Measurements from ENCODE around the gene CARM1. TPM values are rescaled to one million over a fixed set of nuclear protein-coding genes. Genes with fewer than 3 reads are reported as not detected.
"Not testable (repeated sequence)": the region's sequence is repeated elsewhere in the genome, so short reads cannot be mapped to it uniquely, and the experiment has no call there.

Gene CARM1
- total RNA-seq, 4 donors from 2014 or later, result 6.4 to 50.4 (median 18.7) TPM

DNA sequence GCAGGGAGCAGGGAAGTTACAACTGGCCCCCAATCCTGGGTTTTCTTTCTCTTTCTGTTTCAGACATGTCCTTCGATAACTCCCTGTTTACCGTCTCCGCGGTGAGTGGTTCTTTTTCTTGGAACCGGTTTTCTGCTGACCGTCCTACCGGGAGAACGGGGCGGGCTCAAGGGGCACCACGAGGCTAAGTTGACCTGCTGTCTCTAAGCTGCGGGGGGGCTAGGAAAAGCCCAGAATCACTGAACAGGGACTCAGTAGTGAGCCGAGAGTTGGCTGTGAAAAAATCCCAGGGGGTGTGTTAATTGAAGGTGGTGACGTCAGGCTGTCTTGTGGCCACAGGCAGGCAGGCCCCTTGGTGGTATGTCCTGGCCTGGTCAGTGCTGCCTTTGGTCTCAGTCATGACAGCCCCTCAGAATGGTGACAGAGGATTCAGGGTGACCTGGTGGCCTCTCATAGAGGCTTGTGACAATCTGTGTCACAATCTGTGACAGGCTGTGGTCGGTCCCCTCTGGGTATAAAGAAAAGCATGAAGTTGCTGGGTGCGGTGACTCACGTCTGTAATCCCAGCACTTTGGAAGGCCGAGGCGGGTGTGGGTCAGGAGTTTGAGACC lies 8.1 kb upstream of the CARM1 start:
- H3K27ac ChIP-seq, result peak overlapping the region; percentile 0 to 1

DNA sequence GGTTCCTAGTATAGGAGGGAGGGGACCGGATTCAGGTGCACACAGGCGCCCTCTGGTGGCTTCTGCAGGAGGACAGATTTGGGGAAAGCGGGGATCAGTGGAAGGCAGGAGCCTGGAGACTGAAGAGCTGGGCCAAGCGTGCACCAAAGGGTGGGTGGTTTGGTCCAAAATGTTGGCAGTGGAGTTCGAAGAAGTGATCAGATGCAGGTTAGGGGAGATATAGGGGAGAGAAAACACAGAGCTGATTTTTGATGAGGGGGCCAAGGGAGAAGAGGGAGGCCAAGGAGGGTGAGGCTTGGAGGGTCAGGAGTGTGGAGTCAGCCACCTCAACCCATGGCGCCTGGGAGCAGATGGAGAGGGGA lies 6.8 kb upstream of the CARM1 start:
- H3K36me3 ChIP-seq, result no peaks in the 10 kb centered on the region
- intact Hi-C loops (cut with DNase I; ENCODE audit: low total_unique reads), result loop anchor here (10.0 kb wide), 1 partner anchor 150 kb away; the partner anchor contains the start of gene DNM2
- H3K27me3 ChIP-seq, result no peaks in the 10 kb centered on the region
- peak; percentile 85 for DNase-seq
- H3K4me3 ChIP-seq, result no peak overlapping the region
- no peaks in the 10 kb centered on the region for H3K4me1 ChIP-seq
- peak overlapping the region in 1 of 2 donors; percentile 2 for H3K27ac ChIP-seq
- TF ChIP-seq POLR2A (IDR thresholded peaks at IDR 0.05), result no peak
- TF ChIP-seq, protein P1, sequence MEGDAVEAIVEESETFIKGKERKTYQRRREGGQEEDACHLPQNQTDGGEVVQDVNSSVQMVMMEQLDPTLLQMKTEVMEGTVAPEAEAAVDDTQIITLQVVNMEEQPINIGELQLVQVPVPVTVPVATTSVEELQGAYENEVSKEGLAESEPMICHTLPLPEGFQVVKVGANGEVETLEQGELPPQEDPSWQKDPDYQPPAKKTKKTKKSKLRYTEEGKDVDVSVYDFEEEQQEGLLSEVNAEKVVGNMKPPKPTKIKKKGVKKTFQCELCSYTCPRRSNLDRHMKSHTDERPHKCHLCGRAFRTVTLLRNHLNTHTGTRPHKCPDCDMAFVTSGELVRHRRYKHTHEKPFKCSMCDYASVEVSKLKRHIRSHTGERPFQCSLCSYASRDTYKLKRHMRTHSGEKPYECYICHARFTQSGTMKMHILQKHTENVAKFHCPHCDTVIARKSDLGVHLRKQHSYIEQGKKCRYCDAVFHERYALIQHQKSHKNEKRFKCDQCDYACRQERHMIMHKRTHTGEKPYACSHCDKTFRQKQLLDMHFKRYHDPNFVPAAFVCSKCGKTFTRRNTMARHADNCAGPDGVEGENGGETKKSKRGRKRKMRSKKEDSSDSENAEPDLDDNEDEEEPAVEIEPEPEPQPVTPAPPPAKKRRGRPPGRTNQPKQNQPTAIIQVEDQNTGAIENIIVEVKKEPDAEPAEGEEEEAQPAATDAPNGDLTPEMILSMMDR (IDR thresholded peaks at IDR 0.05), result peak; percentile 77 to 91 (median 86)
- H3K9me3 ChIP-seq, result no peaks in the 10 kb centered on the region

More for the DNA sequence above, 8.1 kb upstream of the CARM1 start:
- peak in 1 of 2 donors; percentile 42 for DNase-seq
- Histone ChIP-seq H3K27me3 (no peaks in the 10 kb centered on the region), H3K36me3 (no peaks in the 10 kb centered on the region), H3K9me3 (no peaks in the 10 kb centered on the region), H3K4me3 (no peak overlapping the region), H3K4me1 (no peaks in the 10 kb centered on the region)
- TF ChIP-seq, protein P1 (IDR thresholded peaks at IDR 0.05), result no peak
- TF ChIP-seq POLR2A (IDR thresholded peaks at IDR 0.05), result no peak
- intact Hi-C loops (cut with DNase I; ENCODE audit: low total_unique reads), result loop anchor here (10.0 kb wide), 1 partner anchor 148 kb away; the partner anchor contains the start of gene DNM2

DNA sequence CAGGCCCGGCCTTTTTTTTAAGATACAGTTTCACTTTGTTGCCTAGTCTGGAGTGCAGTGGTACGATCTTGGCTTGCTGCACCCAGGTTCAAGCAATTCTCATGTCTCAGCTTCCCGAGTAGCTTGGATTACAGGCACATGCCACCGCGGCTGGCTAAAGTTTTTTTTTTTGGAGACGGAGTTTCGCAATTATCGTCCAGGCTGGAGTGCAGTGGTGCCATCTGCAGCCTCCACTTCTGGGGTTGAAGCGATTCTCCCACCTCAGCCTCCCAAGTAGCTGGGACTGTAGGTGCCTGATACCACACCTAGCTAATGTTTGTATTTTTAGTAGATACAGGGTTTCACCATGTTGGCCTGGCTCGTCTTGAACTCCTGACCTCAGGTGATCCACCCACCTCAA lies 4.9 kb upstream of the CARM1 start:
- no peaks in the 10 kb centered on the region for H3K4me1 ChIP-seq
- no peaks in the 10 kb centered on the region for H3K36me3 ChIP-seq
- no peaks in the 10 kb centered on the region for H3K27me3 ChIP-seq
- no peak overlapping the region for H3K4me3 ChIP-seq
- DNase-seq, result no peak
- intact Hi-C loops (cut with DNase I; ENCODE audit: low total_unique reads), result loop anchor here (10.0 kb wide), 1 partner anchor 152 kb away; the partner anchor contains the start of gene DNM2
- TF ChIP-seq, protein P1 (IDR thresholded peaks at IDR 0.05), result no peak
- no peak for TF ChIP-seq POLR2A (IDR thresholded peaks at IDR 0.05)
- H3K9me3 ChIP-seq, result no peaks in the 10 kb centered on the region
- H3K27ac ChIP-seq, result no peak overlapping the region

DNA sequence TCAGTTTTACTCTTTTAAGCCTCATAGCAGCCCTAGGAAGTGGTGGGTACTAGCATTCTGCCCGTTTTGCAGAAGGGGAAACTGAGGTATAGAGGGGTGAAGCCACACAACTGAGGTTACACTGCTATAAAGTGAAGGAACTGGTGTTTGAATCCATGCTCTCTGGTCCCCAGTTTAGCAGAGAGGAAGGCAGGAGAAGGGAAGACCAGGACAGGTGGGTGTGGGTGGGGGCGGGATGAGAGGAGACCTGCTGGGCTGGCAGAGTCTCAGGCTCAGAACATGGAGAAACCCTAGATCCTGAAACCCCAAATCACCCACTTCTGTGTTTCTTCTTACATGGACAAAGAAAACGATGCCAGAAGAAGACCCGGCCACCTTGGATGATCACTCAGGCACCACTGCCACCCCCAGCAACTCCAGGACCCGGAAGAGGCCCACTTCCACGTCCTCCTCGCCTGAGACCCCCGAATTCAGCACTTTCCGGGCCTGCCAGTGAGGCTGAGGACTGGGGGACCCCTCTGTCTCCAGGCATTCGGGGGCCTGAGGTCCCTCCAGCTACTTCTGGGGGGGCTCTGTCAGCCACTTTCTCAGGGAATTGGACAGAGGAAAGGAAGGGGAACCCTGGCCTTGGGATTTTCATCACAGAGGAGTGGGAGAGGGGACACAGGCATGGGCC lies 2.3 kb upstream of the CARM1 start:
- Histone ChIP-seq H3K4me1 (peaks cover 0 to 6% of the 10 kb centered on the region in 2 donors), H3K27ac (no peak overlapping the region), H3K36me3 (no peaks in the 10 kb centered on the region), H3K9me3 (no peaks in the 10 kb centered on the region), H3K4me3 (no peak overlapping the region), H3K27me3 (no peaks in the 10 kb centered on the region)
- intact Hi-C loops (cut with DNase I; ENCODE audit: low total_unique reads), result loop anchor here (10.0 kb wide), 1 partner anchor 154 kb away; the partner anchor contains the start of gene DNM2
- DNase-seq, result no peak
- TF ChIP-seq, protein P1 (IDR thresholded peaks at IDR 0.05), result no peak
- no peak for TF ChIP-seq POLR2A (IDR thresholded peaks at IDR 0.05)

DNA sequence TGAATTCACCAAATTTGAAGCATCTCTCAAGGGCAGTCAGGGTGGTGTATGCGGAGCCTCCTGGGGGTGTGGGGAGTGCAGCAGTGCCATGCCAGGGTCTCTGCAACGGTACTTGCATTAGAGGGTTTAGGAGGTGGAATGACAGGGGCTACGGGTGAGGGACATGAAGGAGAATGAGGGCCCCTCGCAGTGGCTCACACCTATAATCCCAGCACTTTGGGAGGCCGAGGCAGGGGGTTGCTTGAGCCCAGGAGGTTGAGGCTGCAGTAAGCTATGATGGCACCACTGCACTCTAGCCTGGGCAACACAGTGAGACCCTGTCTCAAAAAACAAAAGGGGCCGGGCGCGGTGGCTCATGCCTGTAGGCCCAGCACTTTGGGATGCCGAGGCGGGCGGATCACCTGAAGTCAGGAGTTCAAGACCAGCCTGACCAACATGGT lies 1.5 kb upstream of the CARM1 start:
- peak overlapping the region in 1 of 2 donors; percentile 89 for H3K27ac ChIP-seq
- H3K36me3 ChIP-seq, H3K4me3 ChIP-seq, H3K4me1 ChIP-seq, H3K27me3 ChIP-seq, H3K9me3 ChIP-seq: not testable (repeated sequence)
- DNase-seq, result peak; percentile 37 to 49
- intact Hi-C loops (cut with DNase I; ENCODE audit: low total_unique reads), result loop anchor here (10.0 kb wide), 1 partner anchor 155 kb away; the partner anchor contains the start of gene DNM2
